DMS53 treated with DMSO at 0.1 percent for 48 hours (cell line): Measurements from ENCODE around the gene KLRC1.
"Not testable (repeated sequence)": the region's sequence is repeated elsewhere in the genome, so short reads cannot be mapped to it uniquely, and the experiment has no call there.

Source experiments
- DNase-seq: peaks from one replicate; lab custom pipeline; 2025; ENCODE audit not compliant: unreplicated experiment; lab: John Stamatoyannopoulos, UW

The KLRC1 gene

DNA sequence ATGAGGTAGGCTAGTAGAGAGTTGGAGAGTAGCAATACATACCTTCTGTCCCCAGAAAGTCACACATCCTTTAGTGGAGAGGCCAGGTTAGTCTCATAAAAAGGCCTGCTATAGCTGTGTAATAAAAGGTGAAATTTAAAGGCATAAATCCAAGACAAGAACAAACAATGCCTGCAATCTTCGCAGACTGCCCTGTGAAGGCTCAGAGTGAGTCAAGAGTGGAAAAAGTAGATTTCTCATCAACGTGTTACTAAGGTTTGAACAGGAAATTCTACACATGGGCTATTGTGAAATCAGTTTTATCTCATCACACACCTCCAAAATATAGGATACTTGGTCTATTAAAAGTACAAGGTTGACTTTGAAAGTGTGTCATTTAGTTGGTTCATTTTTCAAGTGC lies at the start of gene KLRC1:
Gene KLRC1, minus strand, starts transcription at position 222 of the 400 bp plus-strand sequence. CDS start 2,221 bp downstream, outside the sequence.
- DNase-seq, result no peak

DNA sequence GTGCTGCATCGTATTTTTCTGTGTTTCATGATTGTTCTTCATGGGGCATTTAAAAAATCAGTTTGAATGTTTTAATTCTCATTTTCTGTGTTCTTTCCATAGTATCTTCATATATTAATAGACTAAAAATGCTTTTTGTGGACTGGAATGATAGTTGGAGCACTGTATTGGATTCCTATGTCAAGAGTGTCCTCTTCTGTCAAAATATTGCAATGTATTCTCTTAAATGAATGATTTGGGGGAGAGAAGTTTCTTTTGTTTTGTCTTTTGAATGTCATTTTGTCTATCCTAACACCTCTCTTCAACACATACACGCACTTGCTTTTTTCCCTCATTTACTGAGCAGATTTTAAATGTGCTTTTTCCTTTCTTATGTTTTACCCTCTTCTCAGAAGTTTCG lies 47.9 kb upstream of the KLRC1 start:
- DNase-seq, result peak; percentile 45

DNA sequence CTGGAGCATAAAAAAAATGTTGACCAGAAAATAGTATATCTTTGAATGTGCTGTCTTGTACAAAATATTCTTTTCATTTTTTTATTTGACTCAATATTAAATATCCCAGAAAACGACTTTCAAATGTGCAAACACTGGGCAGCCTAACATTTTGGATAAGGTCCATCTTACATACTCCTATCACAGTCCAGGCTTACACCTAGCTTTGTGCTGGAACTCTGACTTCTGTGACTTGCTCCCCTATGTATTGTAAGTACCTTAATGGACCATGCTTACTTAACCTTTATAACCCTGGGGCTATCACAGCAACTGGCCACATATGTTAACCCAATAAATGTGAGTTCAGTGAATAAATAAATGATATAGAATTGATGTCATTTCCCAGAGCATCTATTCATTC lies 44.9 kb upstream of the KLRC1 start:
- no peak for DNase-seq

DNA sequence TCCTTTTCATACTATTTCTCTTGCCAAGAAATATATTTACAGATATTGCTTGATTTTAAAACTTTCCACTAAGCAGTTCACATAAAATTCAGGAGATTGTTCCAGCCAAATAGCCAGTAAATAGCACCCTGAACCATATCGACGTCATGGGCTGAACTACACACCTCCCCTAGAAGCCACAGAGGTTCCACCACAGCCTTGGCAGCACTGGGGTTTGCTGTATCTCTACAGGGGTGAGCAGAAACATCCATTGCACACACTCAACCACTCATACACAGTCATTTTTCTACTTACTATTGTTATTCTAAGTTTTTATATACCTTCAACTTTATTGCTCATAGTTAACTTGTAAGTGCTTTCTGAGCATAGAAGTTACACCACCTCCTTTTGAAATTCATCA lies 44.4 kb upstream of the KLRC1 start:
- no peak for DNase-seq

DNA sequence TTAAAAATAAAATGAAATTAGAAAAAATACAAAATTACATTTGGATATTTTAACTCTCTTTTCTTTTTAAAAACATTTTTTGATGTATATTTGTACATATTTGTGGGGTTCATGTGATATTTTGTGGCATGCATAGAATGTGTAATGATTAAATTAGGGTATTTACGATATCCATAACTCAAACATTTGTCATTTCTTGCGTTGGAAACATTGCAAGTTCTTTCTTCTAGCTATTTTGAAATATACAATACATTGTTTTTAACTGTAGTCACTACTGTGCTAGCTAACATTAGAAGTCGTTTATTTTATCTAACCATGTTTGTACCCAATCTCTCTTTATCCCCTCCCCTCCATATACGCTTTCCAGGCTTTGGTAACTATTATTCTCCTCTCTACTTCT lies 38.6 kb upstream of the KLRC1 start:
- no peak for DNase-seq

DNA sequence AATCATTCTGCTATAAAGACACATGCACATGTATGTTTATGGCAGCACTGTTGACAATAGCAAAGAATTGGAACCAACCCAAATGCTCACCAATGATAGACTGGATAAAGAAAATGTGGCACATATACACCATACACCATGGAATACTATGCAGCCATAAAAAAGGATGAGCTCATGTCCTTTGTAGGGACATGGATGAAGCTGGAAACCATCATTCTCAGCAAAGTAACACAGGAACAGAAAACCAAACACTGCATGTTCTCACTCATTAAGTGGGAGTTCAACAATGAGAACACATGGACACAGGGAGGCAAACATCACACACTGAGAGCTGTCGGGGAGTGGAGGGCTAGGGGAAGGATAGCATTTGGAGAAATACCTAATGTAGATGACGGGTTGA lies 34.2 kb upstream of the KLRC1 start:
- DNase-seq, result not testable (repeated sequence)

DNA sequence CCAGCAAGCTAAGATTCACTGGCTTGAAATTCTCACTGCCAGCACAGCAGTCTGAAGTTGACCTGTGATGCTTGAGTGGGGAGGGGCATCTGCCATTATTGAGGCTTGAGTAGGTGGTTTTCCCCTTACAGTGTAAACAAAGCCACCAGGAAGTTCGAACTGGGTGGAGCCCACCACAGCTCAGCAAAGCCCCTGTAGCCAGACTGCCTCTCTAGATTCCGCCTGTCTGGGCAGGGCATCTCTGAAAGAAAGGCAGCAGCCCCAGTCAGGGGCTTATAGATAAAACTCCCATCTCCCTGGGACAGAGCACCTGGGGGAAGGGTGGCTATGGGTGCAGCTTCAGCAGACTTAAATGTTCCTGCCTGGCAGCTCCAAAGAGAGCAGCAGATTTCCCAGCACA lies 28.7 kb upstream of the KLRC1 start:
- not testable (repeated sequence) for DNase-seq

DNA sequence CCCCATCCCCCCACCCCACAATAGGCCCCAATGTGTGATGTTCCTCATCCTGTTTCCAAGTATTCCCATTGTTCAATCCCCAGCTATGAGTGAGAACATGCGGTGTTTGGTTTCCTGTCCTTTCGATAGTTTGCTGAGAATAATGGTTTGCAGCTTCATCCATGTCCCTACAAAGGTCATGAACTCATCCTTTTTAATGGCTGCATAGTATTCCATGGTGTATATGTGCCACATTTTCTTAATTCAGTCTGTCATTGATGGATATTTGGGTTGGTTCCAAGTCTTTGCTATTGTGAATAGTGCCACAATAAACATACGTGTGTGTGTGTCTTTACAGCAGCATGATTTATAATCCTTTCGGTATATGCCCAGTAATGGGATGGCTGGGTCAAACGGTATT lies 19.6 kb upstream of the KLRC1 start:
- DNase-seq, result not testable (repeated sequence)

DNA sequence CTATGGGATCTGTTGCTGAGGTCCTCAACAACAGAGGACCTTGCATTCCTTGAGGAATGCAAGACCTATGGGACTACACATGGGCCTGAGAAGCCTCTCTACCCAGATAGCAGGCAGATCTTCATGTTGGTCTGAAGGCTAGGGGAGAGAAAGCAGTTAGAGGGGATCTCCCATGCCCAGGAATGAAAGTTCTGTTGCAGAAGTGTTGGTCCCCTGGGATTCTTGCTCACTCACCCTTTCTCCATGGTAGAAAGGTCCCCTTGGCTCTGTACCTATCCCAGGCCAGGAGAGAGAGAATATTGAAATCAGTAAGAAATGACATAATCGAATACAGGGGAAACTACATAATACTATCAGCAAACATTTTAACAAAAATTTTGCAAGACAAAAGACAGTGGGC lies 16.5 kb upstream of the KLRC1 start:
- DNase-seq, result no peak

DNA sequence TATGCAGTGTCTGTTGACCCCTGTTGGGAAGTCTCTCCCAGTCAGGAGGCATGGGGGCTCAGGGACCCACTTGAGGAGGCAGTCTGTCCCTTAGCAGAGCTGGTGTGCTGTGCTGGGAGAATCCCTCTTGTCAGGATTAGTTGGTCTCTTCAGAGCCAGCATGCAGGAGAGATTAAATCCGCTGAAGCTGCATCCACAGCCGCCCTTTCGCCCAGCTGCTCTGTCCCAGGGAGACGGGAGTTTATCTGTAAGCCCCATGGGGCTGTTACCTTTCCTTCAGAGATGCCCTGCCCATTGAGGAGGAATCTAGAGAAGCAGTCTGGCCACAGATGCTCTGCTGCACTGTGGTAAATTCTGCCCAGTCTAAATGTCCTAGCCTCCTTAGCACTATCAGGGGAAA lies 13.1 kb upstream of the KLRC1 start:
- no peak for DNase-seq

DNA sequence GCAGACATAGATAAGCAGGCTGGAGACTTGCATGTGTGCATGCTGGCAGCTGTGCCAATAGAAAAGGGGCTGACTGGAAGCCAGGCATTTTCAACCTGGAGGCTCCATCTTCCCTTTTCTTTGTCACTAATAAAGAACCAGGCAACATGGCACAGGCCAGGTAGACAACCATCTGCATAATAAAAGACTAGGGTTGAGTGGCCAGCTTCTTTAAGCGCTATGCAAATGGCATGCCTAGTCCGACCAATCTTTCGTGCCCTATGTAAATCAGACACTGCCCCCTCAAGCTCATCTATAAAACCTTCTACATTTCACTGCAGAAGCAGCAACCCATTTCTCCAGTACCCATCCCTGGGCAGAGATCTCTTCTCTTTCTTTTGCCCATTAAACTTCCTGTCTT lies 4.6 kb upstream of the KLRC1 start:
- no peak for DNase-seq

DNA sequence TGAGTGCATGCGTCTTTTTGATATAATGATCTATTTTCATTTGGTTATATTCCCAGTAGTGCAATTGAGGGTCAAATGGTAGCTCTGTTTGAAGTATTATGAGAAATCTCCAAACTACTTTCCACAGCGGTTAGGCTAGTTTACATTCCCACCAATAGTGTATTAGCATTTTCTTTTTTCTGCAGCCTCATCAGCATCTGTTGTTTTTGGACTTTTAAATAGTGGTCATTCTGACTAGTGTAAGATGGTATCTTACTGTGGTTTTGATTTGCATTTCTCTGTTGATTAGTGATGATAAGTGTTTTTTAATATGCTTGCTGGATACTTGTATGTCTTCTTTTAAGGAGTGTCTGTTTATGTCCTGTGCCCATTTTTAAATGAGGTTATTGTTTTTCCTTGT lies 3.7 kb upstream of the KLRC1 start:
- no peak for DNase-seq

DNA sequence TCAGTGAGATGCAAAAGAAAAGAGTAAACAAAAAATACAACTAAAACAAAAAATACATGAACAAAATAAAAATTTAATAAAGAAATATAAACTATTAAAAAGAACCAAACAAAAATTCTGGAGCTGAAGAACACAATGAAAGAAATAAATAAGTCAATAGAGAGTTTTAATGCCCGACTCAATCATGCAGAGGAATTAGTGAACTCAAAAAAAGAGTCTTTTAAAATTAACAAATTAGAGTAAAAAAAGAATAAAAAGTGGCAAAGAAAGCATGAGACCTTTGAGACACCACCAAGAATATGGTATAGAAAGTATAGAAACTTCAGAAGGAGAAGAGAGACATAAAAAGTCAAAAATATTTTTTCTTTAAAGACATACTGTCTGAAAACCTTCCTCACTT lies 2.6 kb upstream of the KLRC1 start:
- no peak for DNase-seq

DNA sequence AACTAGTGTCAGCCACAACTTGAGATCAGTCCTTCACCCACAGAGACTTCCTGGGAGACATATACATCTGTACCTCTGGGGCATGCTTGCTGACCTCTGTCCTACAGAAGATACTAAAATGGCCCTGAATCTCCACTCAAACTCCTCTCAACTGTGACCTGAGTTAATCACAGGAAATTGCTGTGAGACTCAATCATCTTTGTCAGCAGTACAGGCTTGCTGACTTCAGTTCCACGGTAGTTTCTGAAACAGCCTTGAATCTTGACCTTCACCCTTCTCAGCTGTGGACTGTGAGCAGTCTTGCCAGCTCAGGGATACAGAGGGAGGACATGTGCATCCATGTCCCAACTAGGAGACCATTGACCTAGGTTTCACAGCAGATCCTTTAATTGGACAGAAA lies 1.4 kb upstream of the KLRC1 start:
- peak; percentile 16 for DNase-seq

DNA sequence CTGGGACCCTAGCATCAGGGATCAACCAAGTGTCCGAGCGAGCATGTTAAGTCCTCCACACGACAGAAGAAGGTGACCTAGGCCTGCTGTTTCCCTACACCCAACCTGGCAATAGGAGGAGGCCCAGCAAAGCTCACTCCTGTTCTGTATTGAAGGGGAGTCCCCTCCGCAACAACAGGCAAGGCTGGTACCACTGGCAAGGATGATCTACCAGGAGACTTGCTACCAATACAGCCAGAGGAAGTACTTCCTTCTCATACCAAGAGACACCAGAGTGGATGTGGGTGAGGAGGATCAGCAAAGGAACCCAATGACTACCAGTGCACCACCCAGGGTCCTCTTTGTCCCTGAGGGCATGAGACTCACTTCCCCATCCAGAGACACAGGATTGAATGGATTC lies 4.9 kb downstream of the KLRC1 start:
- DNase-seq, result no peak

DNA sequence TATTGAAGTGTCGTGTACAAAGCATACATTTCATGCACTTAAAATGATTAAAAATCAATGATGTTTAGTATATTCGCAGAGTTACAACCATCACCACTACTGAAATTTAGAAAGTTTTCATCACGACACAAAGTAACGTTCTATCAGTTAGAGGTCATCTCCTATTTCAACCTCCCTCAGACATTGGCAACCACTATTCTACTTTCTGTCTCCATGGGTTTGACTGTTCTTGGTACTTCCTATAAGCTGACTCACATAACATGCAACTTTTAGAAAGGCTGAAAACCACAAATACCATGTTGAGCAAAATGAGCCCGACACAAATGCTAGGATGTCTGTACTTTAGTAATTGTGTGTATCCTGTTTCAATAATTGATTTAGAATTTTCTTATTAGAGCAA lies 7.1 kb downstream of the KLRC1 start:
- not testable (repeated sequence) for DNase-seq

DNA sequence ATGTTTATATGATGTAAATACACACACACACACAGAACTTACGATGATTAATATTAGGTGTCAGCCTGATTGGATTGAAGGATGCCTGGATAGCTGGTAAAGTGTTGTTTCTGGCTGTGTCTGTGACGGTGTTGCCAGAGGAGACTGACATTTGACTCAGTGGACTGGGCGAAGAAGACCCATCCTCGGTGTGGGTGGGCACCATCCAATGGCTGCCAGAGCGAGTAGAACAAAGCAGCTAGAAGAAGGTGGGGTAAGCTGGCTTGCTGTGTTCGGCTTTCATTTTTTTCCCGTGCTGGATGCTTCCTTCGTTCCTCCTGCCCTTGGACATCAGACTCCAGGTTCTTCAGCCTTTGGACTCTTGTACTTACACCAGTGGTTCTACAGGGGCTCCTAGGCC lies 12.0 kb downstream of the KLRC1 start:
- DNase-seq, result not testable (repeated sequence)

DNA sequence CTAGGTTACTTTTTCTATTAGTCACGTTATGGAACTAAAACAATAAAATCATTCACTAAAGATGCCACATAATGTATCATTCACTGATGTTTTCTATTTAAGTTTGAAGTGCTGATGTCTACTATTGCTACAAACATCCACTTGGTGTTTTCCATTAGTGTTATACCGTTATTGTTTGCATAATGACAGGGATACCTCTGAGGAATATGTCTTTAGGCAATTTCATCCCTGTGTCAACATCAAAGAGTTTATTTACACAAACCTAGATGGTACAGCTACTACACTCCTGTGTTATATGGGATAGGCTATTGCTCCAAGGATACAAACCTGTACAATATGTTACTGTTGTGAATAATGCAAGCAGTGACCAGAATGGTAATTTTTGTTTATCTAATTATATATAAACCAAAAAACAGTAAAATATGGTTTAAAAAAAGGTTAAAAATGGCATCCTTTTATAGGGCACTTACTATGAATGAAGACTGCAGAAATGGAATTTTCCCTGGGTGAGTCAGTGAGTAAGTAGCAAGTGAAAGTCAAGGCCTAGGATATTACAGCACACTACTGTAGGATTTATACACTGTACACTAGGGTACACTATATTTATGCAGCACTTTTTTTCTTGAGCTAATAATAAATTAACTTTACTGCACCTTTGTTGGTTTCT lies 13.4 kb downstream of the KLRC1 start:
- DNase-seq, result peak; percentile 97

DNA sequence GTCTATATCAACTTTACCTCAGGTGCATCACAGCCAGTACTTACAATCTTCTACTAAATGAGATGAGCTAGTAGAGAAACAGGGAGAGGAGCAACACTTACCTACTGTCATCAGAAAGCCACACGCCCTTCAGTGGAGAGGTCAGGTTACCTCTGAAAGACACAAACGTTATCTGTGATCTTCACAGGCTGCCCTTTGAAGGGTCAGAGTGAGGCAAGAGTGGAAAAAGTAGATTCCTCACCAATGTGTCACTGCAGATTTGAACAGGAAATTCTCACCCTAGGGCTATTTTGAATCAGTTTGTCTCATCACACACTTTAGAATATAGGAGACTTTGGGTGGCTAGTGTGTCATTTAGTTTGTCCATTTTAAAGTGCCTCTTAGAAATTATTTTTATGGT lies 15.6 kb downstream of the KLRC1 start:
- not testable (repeated sequence) for DNase-seq

DNA sequence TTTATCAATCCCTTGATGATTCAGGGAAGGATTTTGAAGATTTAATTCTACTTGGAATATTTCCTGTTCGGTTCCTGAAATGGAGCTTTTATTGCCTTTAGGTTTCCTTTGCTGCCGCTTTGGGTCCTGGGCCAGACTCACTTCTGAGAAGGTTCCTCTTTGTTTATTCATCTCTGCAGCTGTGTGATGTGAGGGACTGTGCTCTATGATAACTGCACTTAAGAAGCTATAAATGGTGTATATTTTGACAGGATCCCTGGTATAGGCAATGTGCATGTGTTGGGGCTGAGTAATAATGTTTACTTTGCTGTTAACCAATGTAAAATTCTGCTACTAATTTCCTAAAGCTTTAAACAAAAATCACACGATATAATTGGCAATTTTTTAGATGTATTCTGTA lies 17.4 kb downstream of the KLRC1 start, which contains the start of gene KLRC2:
Gene KLRC2, minus strand, starts transcription at position 195 of the 400 bp plus-strand sequence. Its CDS starts 24 bp downstream, at position 171.
- peak; percentile 88 for DNase-seq

DNA sequence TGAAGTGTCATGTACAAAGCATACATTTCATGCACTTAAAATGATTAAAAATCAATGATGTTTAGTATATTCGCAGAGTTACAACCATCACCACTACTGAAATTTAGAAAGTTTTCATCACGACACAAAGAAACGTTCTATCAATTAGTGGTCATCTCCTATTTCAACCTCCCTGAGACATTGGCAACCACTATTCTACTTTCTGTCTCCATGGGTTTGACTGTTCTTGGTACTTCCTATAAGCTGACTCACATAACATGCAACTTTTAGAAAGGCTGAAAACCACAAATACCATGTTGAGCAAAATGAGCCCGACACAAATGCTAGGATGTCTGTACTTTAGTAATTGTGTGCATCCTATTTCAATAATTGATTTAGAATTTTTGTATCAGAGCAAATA lies 22.6 kb downstream of the KLRC1 start:
- not testable (repeated sequence) for DNase-seq

DNA sequence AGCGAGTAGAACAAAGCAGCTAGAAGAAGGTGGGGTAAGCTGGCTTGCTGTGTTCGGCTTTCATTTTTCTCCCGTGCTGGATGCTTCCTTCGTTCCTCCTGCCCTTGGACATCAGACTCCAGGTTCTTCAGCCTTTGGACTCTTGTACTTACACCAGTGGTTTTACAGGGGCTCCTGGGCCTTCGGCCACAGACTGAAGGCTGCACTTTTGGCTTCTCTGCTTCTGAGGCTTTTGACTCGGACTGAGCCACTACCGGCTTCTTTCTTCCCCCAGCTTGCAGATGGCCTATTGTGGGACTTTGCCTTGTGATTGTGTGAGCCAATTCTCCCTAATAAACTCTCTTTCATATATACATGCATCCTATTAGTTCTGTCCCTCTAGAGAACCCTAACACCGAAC lies 27.2 kb downstream of the KLRC1 start:
- not testable (repeated sequence) for DNase-seq

DNA sequence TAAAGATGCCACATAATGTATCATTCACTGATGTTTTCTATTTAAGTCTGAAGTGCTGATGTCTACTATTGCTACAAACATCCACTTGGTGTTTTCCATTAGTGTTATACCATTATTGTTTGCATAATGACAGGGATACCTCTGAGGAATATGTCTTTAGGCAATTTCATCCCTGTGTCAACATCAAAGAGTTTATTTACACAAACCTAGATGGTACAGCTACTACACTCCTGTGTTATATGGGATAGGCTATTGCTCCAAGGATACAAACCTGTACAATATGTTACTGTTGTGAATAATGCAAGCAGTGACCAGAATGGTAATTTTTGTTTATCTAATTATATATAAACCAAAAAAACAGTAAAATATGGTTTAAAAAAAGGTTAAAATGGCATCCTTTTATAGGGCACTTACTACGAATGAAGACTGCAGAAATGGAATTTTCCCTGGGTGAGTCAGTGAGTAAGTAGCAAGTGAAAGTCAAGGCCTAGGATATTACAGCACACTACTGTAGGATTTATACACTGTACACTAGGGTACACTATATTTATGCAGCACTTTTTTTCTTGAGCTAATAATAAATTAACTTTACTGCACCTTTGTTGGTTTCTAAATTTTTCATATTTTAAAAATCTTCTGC lies 28.8 kb downstream of the KLRC1 start:
- peak; percentile 70 for DNase-seq
